Peyer's patch (tissue), 4 donors: ENCODE data around the gene STYXL2. TPM values are rescaled to one million over a fixed set of nuclear protein-coding genes. Genes with fewer than 3 reads are reported as not detected.

Source experiments
- DNase-seq, 3 donors: peaks; one replicate each; pipeline ENCODE4 v3.0.0-alpha.2; 2017 to 2019
- H3K27ac ChIP-seq, 4 donors: fragments of 200-600 bp; sonication (generic); one replicate each; pipeline ENCODE4 v1.5.1; 2016 to 2019
- H3K27me3 ChIP-seq, 2 donors: fragments of 200-600 bp; sonication (generic); one replicate each; pipeline ENCODE4 v1.5.1; 2019
- H3K36me3 ChIP-seq, 3 donors: fragments of 200-600 bp; sonication (generic); one replicate each; pipeline ENCODE4 v1.5.1; 2016 to 2019
- H3K4me1 ChIP-seq, 4 donors: fragments of 200-600 bp; sonication (generic); one replicate each; pipeline ENCODE4 v1.5.1; 2016 to 2019
- H3K4me3 ChIP-seq, 4 donors: fragments of 200-600 bp; sonication (generic); 1 replicate in 3 of 4; 2 replicates in 1 of 4; pipeline ENCODE4 v1.5.1; 2016 to 2019; ENCODE audit warnings: mild to moderate bottlenecking in 1 of 4
- H3K9me3 ChIP-seq, 4 donors: fragments of 200-600 bp; sonication (generic); one replicate each; pipeline ENCODE4 v1.5.1; 2016 to 2019; ENCODE audit warnings: mild to moderate bottlenecking in 1 of 4
- POLR2A ChIP-seq, 2 donors: fragments of 450-650 bp; IDR thresholded peaks; one replicate each; pipeline ENCODE4 v1.5.1; 2017; ENCODE audit warnings: antibody characterized with exemption in 2 of 2, mild to moderate bottlenecking in 2 of 2, moderate library complexity in 2 of 2
- total RNA-seq, 4 donors: library from RNA; depleted of rRNA; stranded (reverse); fragments of >200 nt; gene quantifications; one replicate each; pipeline ENCODE4 v1.1.0, GENCODE V29; 2016
- TF ChIP-seq, protein P1 (sequence below), 6 experiments: fragments of 450-650 bp in 4 of 6; fragments of 200-600 bp in 2 of 6; sonication (generic) in 1 of 6; IDR thresholded peaks; one replicate each; pipeline ENCODE4 v1.5.1; 2017 to 2019; ENCODE audit warnings: antibody characterized with exemption in 6 of 6, mild to moderate bottlenecking in 3 of 6, moderate library complexity in 1 of 6

Gene STYXL2
- total RNA-seq, 4 donors from 2014 or later: not detected

DNA sequence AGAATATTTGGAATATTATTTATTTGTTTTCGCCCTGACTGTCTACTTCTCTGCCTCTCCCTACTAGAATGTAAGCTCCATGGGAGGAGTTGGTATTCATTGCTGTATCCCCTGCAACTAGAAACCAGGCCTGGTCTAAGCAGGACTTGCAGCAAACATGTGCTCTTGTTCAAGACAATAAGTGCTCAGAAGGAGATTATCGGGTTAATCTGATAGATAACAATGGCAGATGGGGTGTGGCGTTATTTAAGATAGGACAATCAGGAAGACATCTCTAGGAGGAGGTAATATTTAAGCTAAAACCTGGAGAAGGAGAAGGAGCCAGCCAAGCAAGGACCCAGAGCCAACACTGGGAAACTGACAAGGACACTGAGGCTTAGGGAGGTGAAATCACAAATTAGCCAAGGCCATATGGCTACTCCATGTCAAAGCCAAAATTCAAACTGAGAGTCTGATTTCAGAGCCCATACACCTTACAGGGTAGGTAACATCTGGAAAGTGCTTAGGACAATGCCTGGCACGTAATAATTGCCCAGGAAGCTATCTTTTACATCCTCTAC, 41.5 kb downstream of the STYXL2 start:
- no peak overlapping the region for H3K4me3 ChIP-seq
- H3K27me3 ChIP-seq: no peaks in the 10 kb centered on the region
- H3K9me3 ChIP-seq: peaks cover 0 to 5% (median 0%) of the 10 kb centered on the region in 4 donors
- H3K27ac ChIP-seq: no peak overlapping the region
- no peaks in the 10 kb centered on the region for H3K36me3 ChIP-seq
- peaks cover 0 to 8% (median 2%) of the 10 kb centered on the region in 4 donors for H3K4me1 ChIP-seq
- TF ChIP-seq, protein P1, sequence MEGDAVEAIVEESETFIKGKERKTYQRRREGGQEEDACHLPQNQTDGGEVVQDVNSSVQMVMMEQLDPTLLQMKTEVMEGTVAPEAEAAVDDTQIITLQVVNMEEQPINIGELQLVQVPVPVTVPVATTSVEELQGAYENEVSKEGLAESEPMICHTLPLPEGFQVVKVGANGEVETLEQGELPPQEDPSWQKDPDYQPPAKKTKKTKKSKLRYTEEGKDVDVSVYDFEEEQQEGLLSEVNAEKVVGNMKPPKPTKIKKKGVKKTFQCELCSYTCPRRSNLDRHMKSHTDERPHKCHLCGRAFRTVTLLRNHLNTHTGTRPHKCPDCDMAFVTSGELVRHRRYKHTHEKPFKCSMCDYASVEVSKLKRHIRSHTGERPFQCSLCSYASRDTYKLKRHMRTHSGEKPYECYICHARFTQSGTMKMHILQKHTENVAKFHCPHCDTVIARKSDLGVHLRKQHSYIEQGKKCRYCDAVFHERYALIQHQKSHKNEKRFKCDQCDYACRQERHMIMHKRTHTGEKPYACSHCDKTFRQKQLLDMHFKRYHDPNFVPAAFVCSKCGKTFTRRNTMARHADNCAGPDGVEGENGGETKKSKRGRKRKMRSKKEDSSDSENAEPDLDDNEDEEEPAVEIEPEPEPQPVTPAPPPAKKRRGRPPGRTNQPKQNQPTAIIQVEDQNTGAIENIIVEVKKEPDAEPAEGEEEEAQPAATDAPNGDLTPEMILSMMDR (IDR thresholded peaks at IDR 0.05): no peak
- no peak for TF ChIP-seq POLR2A (IDR thresholded peaks at IDR 0.05)
- DNase-seq: no peak

DNA sequence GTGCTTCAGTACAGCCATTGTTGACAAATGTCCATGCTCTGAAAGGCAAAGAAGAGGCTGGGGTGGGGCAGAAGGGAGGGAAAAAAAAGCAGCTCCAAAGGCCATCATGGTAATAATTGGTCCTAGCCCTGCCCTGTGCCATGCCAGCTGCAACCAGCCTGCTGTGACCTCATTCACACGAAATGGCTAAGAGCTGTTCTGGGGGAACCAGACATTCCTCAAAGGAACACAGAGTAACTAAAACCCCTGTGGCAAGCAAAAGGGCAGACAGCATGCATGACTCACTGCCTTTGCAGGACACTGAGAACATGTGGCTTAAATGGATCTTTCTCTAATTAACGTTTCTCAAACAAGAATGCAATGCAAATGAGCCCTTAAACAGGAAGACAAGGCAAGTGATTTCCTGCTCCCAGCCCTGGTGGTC, 42.3 kb downstream of the STYXL2 start:
- Histone ChIP-seq H3K36me3 (no peaks in the 10 kb centered on the region), H3K27me3 (no peaks in the 10 kb centered on the region), H3K4me1 (peaks cover 0 to 8% (median 2%) of the 10 kb centered on the region in 4 donors), H3K4me3 (no peak overlapping the region), H3K27ac (no peak overlapping the region), H3K9me3 (peaks cover 0 to 5% (median 0%) of the 10 kb centered on the region in 4 donors)
- TF ChIP-seq, protein P1 (IDR thresholded peaks at IDR 0.05): no peak
- no peak for TF ChIP-seq POLR2A (IDR thresholded peaks at IDR 0.05)
- DNase-seq: no peak

DNA sequence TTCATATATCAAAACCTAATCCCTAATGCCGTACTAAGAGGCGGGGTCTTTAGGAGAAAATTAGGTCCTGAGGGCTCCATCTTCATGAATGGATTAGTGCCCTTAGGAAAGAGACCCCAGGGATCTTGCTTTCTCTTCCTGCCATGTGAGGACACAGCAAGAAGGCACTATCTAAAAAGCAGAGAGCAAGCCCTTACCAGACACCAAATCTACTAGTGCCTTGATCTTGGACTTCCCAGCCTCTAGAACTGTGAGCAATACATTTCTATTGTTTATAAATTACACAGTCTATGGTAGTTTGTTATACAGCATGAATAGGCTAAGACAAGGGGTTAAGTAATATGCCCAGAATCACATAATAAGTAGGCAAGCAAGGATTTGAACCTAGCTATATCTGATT, 42.9 kb downstream of the STYXL2 start:
- Histone ChIP-seq H3K4me1 (peaks cover 0 to 8% (median 2%) of the 10 kb centered on the region in 4 donors), H3K36me3 (no peaks in the 10 kb centered on the region), H3K27me3 (no peaks in the 10 kb centered on the region), H3K4me3 (no peak overlapping the region), H3K27ac (no peak overlapping the region), H3K9me3 (peaks cover 0 to 5% (median 0%) of the 10 kb centered on the region in 4 donors)
- TF ChIP-seq POLR2A (IDR thresholded peaks at IDR 0.05): no peak
- TF ChIP-seq, protein P1 (IDR thresholded peaks at IDR 0.05): no peak
- DNase-seq: no peak

DNA sequence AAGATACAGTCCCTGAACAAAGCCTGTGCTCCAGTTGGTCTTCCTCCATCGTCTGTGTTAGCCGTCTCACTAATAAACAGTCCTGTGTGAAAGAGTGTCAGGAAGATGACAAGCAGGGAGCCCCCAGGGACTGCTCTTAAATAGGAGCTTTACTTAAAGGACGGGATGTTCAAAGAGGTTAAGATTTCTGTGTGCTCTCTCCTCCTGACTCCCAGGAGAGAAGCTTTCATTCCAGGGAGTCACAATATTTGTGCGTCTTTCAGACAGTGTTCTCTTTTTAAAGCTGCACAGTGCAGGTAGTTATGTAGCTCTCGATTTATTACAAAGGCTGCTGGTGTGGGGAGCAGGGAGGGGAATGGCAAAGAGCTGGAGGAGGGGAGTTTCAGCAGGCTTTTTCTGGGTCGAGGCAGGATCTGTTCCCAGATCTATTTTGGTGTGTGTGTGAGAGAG, 43.5 kb downstream of the STYXL2 start:
- H3K4me1 ChIP-seq: peaks cover 0 to 8% (median 2%) of the 10 kb centered on the region in 4 donors
- no peaks in the 10 kb centered on the region for H3K36me3 ChIP-seq
- H3K9me3 ChIP-seq: peaks cover 0 to 5% (median 0%) of the 10 kb centered on the region in 4 donors
- no peaks in the 10 kb centered on the region for H3K27me3 ChIP-seq
- TF ChIP-seq POLR2A (IDR thresholded peaks at IDR 0.05): no peak
- TF ChIP-seq, protein P1 (IDR thresholded peaks at IDR 0.05): no peak
- no peak overlapping the region for H3K27ac ChIP-seq
- no peak overlapping the region for H3K4me3 ChIP-seq
- DNase-seq: no peak

DNA sequence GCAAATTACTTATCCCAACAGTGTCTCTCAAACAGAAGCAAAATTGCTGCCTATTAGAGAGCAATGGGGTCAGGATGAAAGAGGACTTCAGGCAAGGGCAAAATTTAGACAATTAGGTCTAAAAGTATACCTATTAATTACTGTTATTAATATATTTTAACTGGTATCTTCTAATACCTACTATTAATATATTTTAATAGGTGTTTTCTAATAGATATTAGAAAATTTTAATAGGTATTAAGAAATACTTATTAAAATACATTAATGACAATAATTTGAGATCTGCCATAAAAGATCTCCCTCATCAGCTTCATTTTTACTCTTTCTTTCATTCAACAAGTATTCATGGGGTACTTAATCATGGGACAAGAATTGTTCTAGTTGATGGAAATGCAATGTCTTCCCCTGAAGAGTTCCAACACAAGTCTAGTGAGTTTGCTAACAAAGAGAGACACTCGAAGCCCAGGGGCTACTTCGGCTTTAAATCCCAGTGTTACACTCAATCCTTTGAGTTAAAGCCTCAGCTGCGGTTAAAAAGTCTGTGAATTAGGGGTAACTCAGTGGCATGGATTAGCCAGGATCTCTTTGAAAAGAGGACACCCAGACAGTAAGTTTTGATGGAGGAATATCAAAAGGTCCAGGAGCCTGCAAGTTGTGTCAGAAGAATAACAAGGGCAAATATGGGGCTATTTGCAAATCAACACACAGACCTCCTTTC, 44.1 kb downstream of the STYXL2 start:
- TF ChIP-seq POLR2A (IDR thresholded peaks at IDR 0.05): no peak
- no peak overlapping the region for H3K27ac ChIP-seq
- peaks cover 0 to 5% (median 0%) of the 10 kb centered on the region in 4 donors for H3K9me3 ChIP-seq
- no peaks in the 10 kb centered on the region for H3K27me3 ChIP-seq
- no peak for DNase-seq
- no peak overlapping the region for H3K4me3 ChIP-seq
- peaks cover 0 to 8% (median 2%) of the 10 kb centered on the region in 4 donors for H3K4me1 ChIP-seq
- no peaks in the 10 kb centered on the region for H3K36me3 ChIP-seq

DNA sequence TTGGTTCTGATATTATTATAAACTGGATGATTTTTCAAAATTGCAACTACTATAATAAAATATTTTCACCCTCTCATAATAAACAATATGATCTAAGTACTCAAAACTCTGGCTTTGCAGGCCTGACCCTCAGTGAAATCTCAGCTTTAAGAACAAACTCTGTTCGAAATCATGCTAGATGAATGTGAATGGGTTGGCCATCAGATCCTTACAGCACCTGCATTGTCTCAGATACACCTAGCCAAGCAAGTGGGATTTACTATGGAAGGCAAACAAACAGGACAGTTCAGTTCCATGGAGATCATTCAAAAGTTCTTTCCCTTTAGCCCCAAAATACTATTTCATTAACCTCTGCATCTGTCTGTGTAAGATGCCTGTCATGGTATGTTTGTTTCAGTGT, 44.8 kb downstream of the STYXL2 start:
- Histone ChIP-seq H3K4me3 (no peak overlapping the region), H3K27me3 (no peaks in the 10 kb centered on the region), H3K9me3 (peaks cover 0 to 5% (median 0%) of the 10 kb centered on the region in 4 donors), H3K27ac (no peak overlapping the region), H3K36me3 (no peaks in the 10 kb centered on the region), H3K4me1 (peaks cover 0 to 8% (median 2%) of the 10 kb centered on the region in 4 donors)
- TF ChIP-seq, protein P1 (IDR thresholded peaks at IDR 0.05): no peak
- no peak for TF ChIP-seq POLR2A (IDR thresholded peaks at IDR 0.05)
- no peak for DNase-seq
